Ishikawa (cell line): ENCODE results near the gene AK9.

Experiments used
- CEBPB ChIP-seq: IDR thresholded peaks from 2 replicates; pipeline ENCODE4 v1.6.1; 2012
- CREB1 ChIP-seq: IDR thresholded peaks from 2 replicates; pipeline ENCODE4 v1.6.1; 2012; ENCODE audit warnings: low read depth
- EGR1 ChIP-seq: IDR thresholded peaks from 2 replicates; pipeline ENCODE4 v1.6.1; 2012
- EP300 ChIP-seq: IDR thresholded peaks from 2 replicates; pipeline ENCODE4 v1.6.1; 2012; ENCODE audit warnings: borderline replicate concordance
- FOXM1 ChIP-seq: IDR thresholded peaks from 2 replicates; pipeline ENCODE4 v1.6.1; 2012; ENCODE audit warnings: low read depth, borderline replicate concordance
- MAX ChIP-seq: IDR thresholded peaks from 2 replicates; pipeline ENCODE4 v1.6.1; 2012
- NFIC ChIP-seq: IDR thresholded peaks from 2 replicates; pipeline ENCODE4 v1.6.1; 2012
- RAD21 ChIP-seq: IDR thresholded peaks from 2 replicates; pipeline ENCODE4 v1.6.1; 2012; ENCODE audit warnings: low read depth
- REST ChIP-seq: IDR thresholded peaks from 2 replicates; pipeline ENCODE4 v1.6.1; 2012; ENCODE audit warnings: low read depth, mild to moderate bottlenecking
- TAF1 ChIP-seq: IDR thresholded peaks from 2 replicates; pipeline ENCODE4 v1.6.1; 2012; ENCODE audit warnings: low read depth, mild to moderate bottlenecking
- TCF12 ChIP-seq: IDR thresholded peaks from 2 replicates; pipeline ENCODE4 v1.6.1; 2012; ENCODE audit warnings: low read depth
- TEAD4 ChIP-seq: IDR thresholded peaks from 2 replicates; pipeline ENCODE4 v1.6.1; 2012
- USF1 ChIP-seq: IDR thresholded peaks from 2 replicates; pipeline ENCODE4 v1.6.1; 2012
- YY1 ChIP-seq: IDR thresholded peaks from 2 replicates; pipeline ENCODE4 v1.6.1; 2012; ENCODE audit warnings: low read depth
- ZBTB7A ChIP-seq: IDR thresholded peaks from 2 replicates; pipeline ENCODE4 v1.6.1; 2012; ENCODE audit warnings: low read depth

AK9 gene

GRCh38 chr6:109498052-109498451 lies 192.9 kb downstream of the AK9 start:
- TF ChIP-seq YY1 (no peak), TAF1 (no peak), REST (no peak), EGR1 (no peak), CEBPB (no peak), FOXM1 (no peak), ZBTB7A (no peak), MAX (no peak), USF1 (no peak), TEAD4 (peak; percentile 7; the same call in 1 of the 2 replicates), TCF12 (no peak), CREB1 (no peak), EP300 (no peak), RAD21 (no peak), NFIC (peak; percentile 68)

GRCh38 chr6:109496036-109496772 lies 194.8 kb downstream of the AK9 start:
- no peak for TF ChIP-seq RAD21
- no peak for TF ChIP-seq YY1

GRCh38 chr6:109493865-109494264 lies 197.1 kb downstream of the AK9 start:
- TF ChIP-seq TEAD4: no peak
- TF ChIP-seq YY1: no peak
- TF ChIP-seq REST: no peak
- TF ChIP-seq EP300: no peak
- TF ChIP-seq TAF1: no peak
- TF ChIP-seq EGR1: no peak
- TF ChIP-seq NFIC: no peak
- no peak for TF ChIP-seq MAX
- no peak for TF ChIP-seq ZBTB7A
- TF ChIP-seq CREB1: no peak
- TF ChIP-seq FOXM1: no peak
- no peak for TF ChIP-seq RAD21
- no peak for TF ChIP-seq TCF12
- TF ChIP-seq CEBPB: no peak
- TF ChIP-seq USF1: no peak

- TF ChIP-seq USF1 (no peak), RAD21 (no peak), TCF12 (no peak), YY1 (no peak), ZBTB7A (no peak), EGR1 (no peak), TAF1 (no peak), REST (no peak), CREB1 (no peak), FOXM1 (no peak), NFIC (no peak), EP300 (no peak), CEBPB (no peak), MAX (no peak), TEAD4 (no peak)
Observed at GRCh38 chr6:109491207-109491938, 199.6 kb downstream of the AK9 start.
